IMR-90 (cell line): ENCODE measurements around the gene IL6. TPM values are rescaled to one million over a fixed set of nuclear protein-coding genes. Genes with fewer than 3 reads are reported as not detected.

Source experiments
- ATAC-seq: fragments of 200-7000 bp; cut with Tn5 transposase; 2 replicates; pipeline ENCODE4 v1.9.1; 2020; ENCODE audit warnings: low read depth, mild to moderate bottlenecking, moderate library complexity
- BruUV-seq: library from RNA; stranded (reverse); fragments of 400-500 nt; replicated peaks from 2 replicates; lab custom pipeline; 2021; lab: Mats Ljungman, UMichigan
- CTCF ChIA-PET: fragments of 300-600 bp; formaldehyde crosslinking; extraction: SDS; loops from one replicate; lab custom pipeline; 2021; ENCODE audit warnings: antibody characterized with exemption; lab: Yijun Ruan, JAX
- POLR2A ChIA-PET: fragments of 300-600 bp; sonication (Branson Sonifier 250); formaldehyde crosslinking; loops from one replicate; lab custom pipeline; 2022; ENCODE audit warnings: antibody characterized with exemption; ENCODE audit not compliant: unreplicated experiment; lab: Charles Lee
- DNase-seq: peaks from one replicate; pipeline ENCODE4 v3.0.0; 2013
- H2AFZ ChIP-seq: replicated peaks from 2 replicates; pipeline ENCODE3; 2013; ENCODE audit warnings: low read length, mild to moderate bottlenecking; ENCODE audit not compliant: poor library complexity
- H2AK5ac ChIP-seq: 2 replicates; pipeline ENCODE4 v1.6.1; 2013; ENCODE audit warnings: low read depth, low read length, inconsistent platforms
- H2AK9ac ChIP-seq: replicated peaks from 2 replicates; pipeline ENCODE3; 2013; ENCODE audit warnings: mild to moderate bottlenecking, low read depth, low read length, moderate library complexity; ENCODE audit not compliant: poor library complexity
- H2BK120ac ChIP-seq: 2 replicates; pipeline ENCODE4 v1.6.1; 2013; ENCODE audit warnings: low read depth, low read length, inconsistent platforms
- H2BK15ac ChIP-seq: 3 replicates; pipeline ENCODE4 v1.6.1; 2013; ENCODE audit warnings: low read depth, low read length, inconsistent platforms
- H2BK20ac ChIP-seq: 2 replicates; pipeline ENCODE4 v1.6.1; 2013; ENCODE audit warnings: low read depth, mild to moderate bottlenecking, inconsistent platforms, low read length, moderate library complexity
- H2BK5ac ChIP-seq: 2 replicates; pipeline ENCODE4 v1.6.1; 2013; ENCODE audit warnings: mild to moderate bottlenecking, low read depth, low read length, inconsistent platforms; ENCODE audit not compliant: poor library complexity, severe bottlenecking
- H3K14ac ChIP-seq: replicated peaks from 2 replicates; pipeline ENCODE4 v1.6.1; 2013; ENCODE audit warnings: low read depth, low read length, inconsistent platforms
- H3K18ac ChIP-seq: 2 replicates; pipeline ENCODE4 v1.6.1; 2013; ENCODE audit warnings: low read depth, low read length, control low read depth
- H3K23ac ChIP-seq: 2 replicates; pipeline ENCODE4 v1.6.1; 2013; ENCODE audit warnings: low read depth, low read length, inconsistent platforms
- H3K27ac ChIP-seq: 2 replicates; pipeline ENCODE4 v1.5.1; 2013; ENCODE audit warnings: mild to moderate bottlenecking, control low read depth, low read length; ENCODE audit not compliant: insufficient read depth
- H3K27me3 ChIP-seq: 2 replicates; pipeline ENCODE4 v1.6.1; 2013; ENCODE audit warnings: low read length; ENCODE audit not compliant: control insufficient read depth, insufficient read depth
- H3K36me3 ChIP-seq: 2 replicates; pipeline ENCODE4 v1.6.1; 2013; ENCODE audit warnings: low read length, mixed read lengths; ENCODE audit not compliant: control insufficient read depth, insufficient read depth
- H3K4ac ChIP-seq: 2 replicates; pipeline ENCODE4 v1.6.1; 2013; ENCODE audit warnings: low read depth, low read length, inconsistent platforms
- H3K4me1 ChIP-seq: 2 replicates; pipeline ENCODE4 v1.6.1; 2013; ENCODE audit warnings: low read length, mixed read lengths; ENCODE audit not compliant: control insufficient read depth, insufficient read depth
- H3K4me2 ChIP-seq: 2 replicates; pipeline ENCODE4 v1.6.1; 2013; ENCODE audit warnings: low read depth, mild to moderate bottlenecking, control low read depth, low read length, moderate library complexity
- H3K4me3 ChIP-seq: 2 replicates; pipeline ENCODE4 v1.5.1; 2013; ENCODE audit warnings: low read depth, mild to moderate bottlenecking, control low read depth, low read length, moderate library complexity; ENCODE audit not compliant: insufficient read depth
- H3K56ac ChIP-seq: 2 replicates; pipeline ENCODE4 v1.6.1; 2013; ENCODE audit warnings: low read length, inconsistent platforms; ENCODE audit not compliant: insufficient read depth; ENCODE audit errors: extremely low read depth
- H3K79me1 ChIP-seq, 2 experiments: 2 replicates each; pipeline ENCODE4 v1.6.1; 2013; ENCODE audit warnings: low read length in 2 of 2, inconsistent platforms in 1 of 2, low read depth in 1 of 2
- H3K9ac ChIP-seq: 2 replicates; pipeline ENCODE4 v1.6.1; 2013; ENCODE audit warnings: low read depth, low read length, control low read depth
- H3K9me1 ChIP-seq: 2 replicates; pipeline ENCODE4 v1.6.1; 2013; ENCODE audit warnings: low read length, inconsistent platforms; ENCODE audit not compliant: insufficient read depth
- H3K9me3 ChIP-seq: 2 replicates; pipeline ENCODE4 v1.6.1; 2013; ENCODE audit warnings: low read length; ENCODE audit not compliant: control insufficient read depth, insufficient read depth
- H4K20me1 ChIP-seq: 2 replicates; pipeline ENCODE4 v1.6.1; 2013; ENCODE audit warnings: low read length, inconsistent platforms; ENCODE audit not compliant: insufficient read depth
- H4K5ac ChIP-seq: 2 replicates; pipeline ENCODE4 v1.6.1; 2013; ENCODE audit warnings: mild to moderate bottlenecking, low read depth, low read length, control low read depth
- H4K8ac ChIP-seq, 2 experiments: 2 replicates each; pipeline ENCODE4 v1.6.1; 2013; ENCODE audit warnings: low read depth in 2 of 2, low read length in 2 of 2, control low read depth in 1 of 2, inconsistent platforms in 1 of 2
- H4K91ac ChIP-seq: 2 replicates; pipeline ENCODE4 v1.6.1; 2013; ENCODE audit warnings: low read depth, low read length, inconsistent platforms; ENCODE audit not compliant: insufficient read depth
- BHLHE40 ChIP-seq: fragments of 150-350 bp; IDR thresholded peaks from 2 replicates; pipeline ENCODE4 v1.6.1; 2016; ENCODE audit warnings: mild to moderate bottlenecking, low read depth, low read length
- CEBPB ChIP-seq: IDR thresholded peaks from 2 replicates; pipeline ENCODE4 v1.6.1; 2012; ENCODE audit warnings: low read depth, low read length, improper control_type of control experiment
- CHD1 ChIP-seq: IDR thresholded peaks from 2 replicates; pipeline ENCODE4 v1.6.1; 2012; ENCODE audit warnings: low read depth, low read length, improper control_type of control experiment
- FOS ChIP-seq: fragments of 150-350 bp; IDR thresholded peaks from 2 replicates; pipeline ENCODE4 v1.6.1; 2016; ENCODE audit warnings: low read depth, low read length
- MAFK ChIP-seq: IDR thresholded peaks from 2 replicates; pipeline ENCODE4 v1.6.1; 2012; ENCODE audit warnings: low read depth, low read length, improper control_type of control experiment
- MAZ ChIP-seq: IDR thresholded peaks from 2 replicates; pipeline ENCODE4 v1.6.1; 2012; ENCODE audit warnings: low read depth, mild to moderate bottlenecking, low read length, improper control_type of control experiment, moderate library complexity, borderline replicate concordance
- MXI1 ChIP-seq: IDR thresholded peaks from 2 replicates; pipeline ENCODE4 v1.6.1; 2012; ENCODE audit warnings: low read depth, mild to moderate bottlenecking, low read length, moderate library complexity, borderline replicate concordance
- NFE2L2 ChIP-seq: fragments of 150-350 bp; IDR thresholded peaks from 2 replicates; pipeline ENCODE4 v1.6.1; 2016; ENCODE audit warnings: low read depth, mild to moderate bottlenecking, low read length
- POLR2A ChIP-seq: IDR thresholded peaks from 2 replicates; pipeline ENCODE4 v1.6.1; 2012; ENCODE audit warnings: mild to moderate bottlenecking, low read depth, low read length
- RAD21 ChIP-seq: IDR thresholded peaks from 2 replicates; pipeline ENCODE4 v1.6.1; 2012; ENCODE audit warnings: low read length, improper control_type of control experiment
- RCOR1 ChIP-seq: IDR thresholded peaks from 2 replicates; pipeline ENCODE4 v1.6.1; 2012; ENCODE audit warnings: mild to moderate bottlenecking, low read length, improper control_type of control experiment; ENCODE audit not compliant: insufficient replicate concordance
- RFX5 ChIP-seq: IDR thresholded peaks from 2 replicates; pipeline ENCODE4 v1.8.0; 2012; ENCODE audit warnings: low read depth, mild to moderate bottlenecking, low read length, moderate library complexity
- SMC3 ChIP-seq: fragments of 150-350 bp; IDR thresholded peaks from 2 replicates; pipeline ENCODE4 v1.6.1; 2016; ENCODE audit warnings: low read depth, mild to moderate bottlenecking, antibody characterized with exemption, low read length, moderate library complexity
- WGBS, 2 experiments: methylation state at CpG; one replicate each; pipeline versions ENCODE4 v1.1.5 to v1.1.7; 2013; ENCODE audit warnings: missing lambda C conversion rate in 2 of 2; ENCODE audit not compliant: insufficient read length in 1 of 2; ENCODE audit errors: extremely low coverage in 2 of 2; 5-methylcytosine and 5-hydroxymethylcytosine counted together
- dilution Hi-C: fragments of 300-500 bp; cut with HindIII; formaldehyde crosslinking; loops from one replicate; pipeline ENCODE4 v1.14.3; 2018; ENCODE audit warnings: low sequenced_read_pairs; ENCODE audit not compliant: unreplicated experiment
- in situ Hi-C: fragments of 300-500 bp; cut with MboI; formaldehyde crosslinking; loops from 3 replicates; pipeline ENCODE4 v1.14.3; 2019; ENCODE audit warnings: low sequenced_read_pairs, inconsistent platforms, mixed read lengths
- intact Hi-C: fragments of 100-400 bp; cut with micrococcal nuclease; formaldehyde crosslinking; loops from 2 replicates; pipeline ENCODE4 v1.10.0; 2022
- polyA plus RNA-seq, 3 experiments: library from polyadenylated mRNA; depleted of rRNA; stranded (reverse); fragments of >200 nt; gene quantifications; 2 replicates each; pipeline ENCODE4 v1.2.3, GENCODE V29; 2012; ENCODE audit warnings: low replicate concordance in 1 of 3
- total RNA-seq: library from RNA; depleted of rRNA; stranded (reverse); fragments of >200 nt; gene quantifications from 2 replicates; pipeline ENCODE4 v1.2.3, GENCODE V29; 2012
- TF ChIP-seq, protein P1 (sequence below): fragments of 150-350 bp; IDR thresholded peaks from 2 replicates; pipeline ENCODE4 v1.6.1; 2016; ENCODE audit warnings: low read depth, mild to moderate bottlenecking, low read length, moderate library complexity, borderline replicate concordance
- TF ChIP-seq, protein P2 (sequence below): fragments of 150-350 bp; IDR thresholded peaks from 2 replicates; pipeline ENCODE4 v1.6.1; 2017; ENCODE audit warnings: mild to moderate bottlenecking, antibody characterized with exemption, low read length, low read depth
- TF ChIP-seq, protein P3 (sequence below): conservative IDR thresholded peaks from 2 replicates; pipeline ENCODE4 v1.5.1; 2012; ENCODE audit warnings: mild to moderate bottlenecking, low read depth, low read length, improper control_type of control experiment

IL6 gene
- total and polyA plus RNA-seq, 2 of the 4 experiments (the other 2 are of a cell fraction) = 15.2 to 50.8 TPM

- no peak overlapping the region for H3K18ac ChIP-seq
- H3K9ac ChIP-seq = no peak overlapping the region
- BruUV-seq = no TSS peak
- peaks cover 16% of the 10 kb centered on the region for H3K4me1 ChIP-seq
- no peaks in the 10 kb centered on the region for H3K9me3 ChIP-seq
- H3K23ac ChIP-seq = no peak overlapping the region
- ChIA-PET POLR2A (no interaction called here), CTCF (no interaction called here)
- no peaks in the 10 kb centered on the region for H4K20me1 ChIP-seq
- in situ Hi-C loops = no loop called here
- H4K8ac ChIP-seq = no peak overlapping the region
- no peaks in the 10 kb centered on the region for H3K27me3 ChIP-seq
- H3K36me3 ChIP-seq = no peaks in the 10 kb centered on the region
- no peak overlapping the region for H3K4ac ChIP-seq
- no peaks in the 10 kb centered on the region for H3K79me1 ChIP-seq
- no peak overlapping the region for H4K91ac ChIP-seq
- no peak overlapping the region for H2AFZ ChIP-seq
- H3K56ac ChIP-seq = no peak overlapping the region
- H3K9me1 ChIP-seq = no peaks in the 10 kb centered on the region
- H3K27ac ChIP-seq = no peak overlapping the region
- dilution Hi-C loops = no loop called here
- no peak overlapping the region for H2BK5ac ChIP-seq
- H3K4me2 ChIP-seq = no peak overlapping the region
- TF ChIP-seq, protein P1, sequence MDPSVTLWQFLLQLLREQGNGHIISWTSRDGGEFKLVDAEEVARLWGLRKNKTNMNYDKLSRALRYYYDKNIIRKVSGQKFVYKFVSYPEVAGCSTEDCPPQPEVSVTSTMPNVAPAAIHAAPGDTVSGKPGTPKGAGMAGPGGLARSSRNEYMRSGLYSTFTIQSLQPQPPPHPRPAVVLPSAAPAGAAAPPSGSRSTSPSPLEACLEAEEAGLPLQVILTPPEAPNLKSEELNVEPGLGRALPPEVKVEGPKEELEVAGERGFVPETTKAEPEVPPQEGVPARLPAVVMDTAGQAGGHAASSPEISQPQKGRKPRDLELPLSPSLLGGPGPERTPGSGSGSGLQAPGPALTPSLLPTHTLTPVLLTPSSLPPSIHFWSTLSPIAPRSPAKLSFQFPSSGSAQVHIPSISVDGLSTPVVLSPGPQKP = no peak
- TF ChIP-seq RFX5 (no peak), RAD21 (no peak), CEBPB (no peak), RCOR1 (no peak), MAZ (no peak), BHLHE40 (no peak), FOS (no peak), POLR2A (no peak), CHD1 (no peak), NFE2L2 (no peak), MXI1 (no peak), MAFK (no peak), SMC3 (no peak)
- TF ChIP-seq, protein P2, sequence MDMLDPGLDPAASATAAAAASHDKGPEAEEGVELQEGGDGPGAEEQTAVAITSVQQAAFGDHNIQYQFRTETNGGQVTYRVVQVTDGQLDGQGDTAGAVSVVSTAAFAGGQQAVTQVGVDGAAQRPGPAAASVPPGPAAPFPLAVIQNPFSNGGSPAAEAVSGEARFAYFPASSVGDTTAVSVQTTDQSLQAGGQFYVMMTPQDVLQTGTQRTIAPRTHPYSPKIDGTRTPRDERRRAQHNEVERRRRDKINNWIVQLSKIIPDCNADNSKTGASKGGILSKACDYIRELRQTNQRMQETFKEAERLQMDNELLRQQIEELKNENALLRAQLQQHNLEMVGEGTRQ = no peak
- TF ChIP-seq, protein P3, sequence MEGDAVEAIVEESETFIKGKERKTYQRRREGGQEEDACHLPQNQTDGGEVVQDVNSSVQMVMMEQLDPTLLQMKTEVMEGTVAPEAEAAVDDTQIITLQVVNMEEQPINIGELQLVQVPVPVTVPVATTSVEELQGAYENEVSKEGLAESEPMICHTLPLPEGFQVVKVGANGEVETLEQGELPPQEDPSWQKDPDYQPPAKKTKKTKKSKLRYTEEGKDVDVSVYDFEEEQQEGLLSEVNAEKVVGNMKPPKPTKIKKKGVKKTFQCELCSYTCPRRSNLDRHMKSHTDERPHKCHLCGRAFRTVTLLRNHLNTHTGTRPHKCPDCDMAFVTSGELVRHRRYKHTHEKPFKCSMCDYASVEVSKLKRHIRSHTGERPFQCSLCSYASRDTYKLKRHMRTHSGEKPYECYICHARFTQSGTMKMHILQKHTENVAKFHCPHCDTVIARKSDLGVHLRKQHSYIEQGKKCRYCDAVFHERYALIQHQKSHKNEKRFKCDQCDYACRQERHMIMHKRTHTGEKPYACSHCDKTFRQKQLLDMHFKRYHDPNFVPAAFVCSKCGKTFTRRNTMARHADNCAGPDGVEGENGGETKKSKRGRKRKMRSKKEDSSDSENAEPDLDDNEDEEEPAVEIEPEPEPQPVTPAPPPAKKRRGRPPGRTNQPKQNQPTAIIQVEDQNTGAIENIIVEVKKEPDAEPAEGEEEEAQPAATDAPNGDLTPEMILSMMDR = no peak
- 97% methylated on average over 2 of the region's 6 CpGs; no CpG with 5 or more reads in 1 of the 2 experiments for WGBS, 2 experiments
- no peak overlapping the region for H2AK9ac ChIP-seq
- H3K14ac ChIP-seq = no peak overlapping the region
- H2BK20ac ChIP-seq = no peak overlapping the region
- intact Hi-C loops = no loop called here
- no peak overlapping the region for H3K4me3 ChIP-seq
- ATAC-seq (no peak), DNase-seq (no peak)
- no peak overlapping the region for H2BK15ac ChIP-seq
- 0 out of 2 replicates have a peak overlapping the region, but pooled peaks have one; percentile 32 for H2AK5ac ChIP-seq
- H2BK120ac ChIP-seq = no peak overlapping the region
- H4K5ac ChIP-seq = no peak overlapping the region
These were observed 28.2 kb upstream of the IL6 start for GRCh38 chr7:22698767-22699166.
